Neural cell (in vitro differentiated cells): ENCODE data around the gene ANGPTL8.

Experiments used
- CTCF ChIP-seq: fragments of 450-650 bp; IDR thresholded peaks from 2 replicates; pipeline ENCODE4 v1.5.1; 2014; ENCODE audit warnings: antibody characterized with exemption, mild to moderate bottlenecking, moderate library complexity; ENCODE audit not compliant: poor library complexity, severe bottlenecking
- POLR2AphosphoS5 ChIP-seq: IDR thresholded peaks from 2 replicates; pipeline ENCODE4 v1.6.1; 2012
- REST ChIP-seq: IDR thresholded peaks from 2 replicates; pipeline ENCODE4 v1.6.1; 2012; ENCODE audit warnings: borderline replicate concordance

GRCh38 chr19:11252665-11253355, 13.4 kb downstream of the ANGPTL8 start:
- no peak for TF ChIP-seq CTCF
- no peak for TF ChIP-seq POLR2AphosphoS5
- no peak for TF ChIP-seq REST
